HTERT RPE-1 (cell line): ENCODE measurements around the gene SLC9C2.

Source experiments
- in situ Hi-C: fragments of 300-500 bp; cut with MboI; formaldehyde crosslinking; loops from 4 replicates; pipeline ENCODE4 v1.14.3; 2020; ENCODE audit warnings: low sequenced_read_pairs

Gene SLC9C2

GRCh38 chr1:173454966-173455524 lies 147.8 kb downstream of the SLC9C2 start:
- in situ Hi-C loops: no loop called here

- in situ Hi-C loops: no loop called here
These were observed 148.9 kb downstream of the SLC9C2 start for GRCh38 chr1:173453982-173454381.

- in situ Hi-C loops: no loop called here
These were observed 150.9 kb downstream of the SLC9C2 start for GRCh38 chr1:173451981-173452380.
